Right lobe of liver (tissue), 4 donors: ENCODE data around the gene CTSH.

ENCODE experiments used
- CTCF ChIP-seq, 4 donors: fragments of 200-600 bp in 3 of 4; fragments of 450-650 bp in 1 of 4; IDR thresholded peaks; one replicate each; pipeline versions ENCODE4 v1.5.1 to v1.8.0; 2016 to 2022; ENCODE audit warnings: antibody characterized with exemption in 4 of 4, mild to moderate bottlenecking in 2 of 4
- POLR2A ChIP-seq: fragments of 450-650 bp; IDR thresholded peaks from one replicate; pipeline ENCODE4 v1.6.1; 2017; ENCODE audit warnings: antibody characterized with exemption, mild to moderate bottlenecking
- donor health status: DM: no; HTN: no; CAD: no.
- donor health status: DM: no; HTN: no; CAD: no.
- donor health status: DM: no; HTN: yes; CAD: no.

DNA sequence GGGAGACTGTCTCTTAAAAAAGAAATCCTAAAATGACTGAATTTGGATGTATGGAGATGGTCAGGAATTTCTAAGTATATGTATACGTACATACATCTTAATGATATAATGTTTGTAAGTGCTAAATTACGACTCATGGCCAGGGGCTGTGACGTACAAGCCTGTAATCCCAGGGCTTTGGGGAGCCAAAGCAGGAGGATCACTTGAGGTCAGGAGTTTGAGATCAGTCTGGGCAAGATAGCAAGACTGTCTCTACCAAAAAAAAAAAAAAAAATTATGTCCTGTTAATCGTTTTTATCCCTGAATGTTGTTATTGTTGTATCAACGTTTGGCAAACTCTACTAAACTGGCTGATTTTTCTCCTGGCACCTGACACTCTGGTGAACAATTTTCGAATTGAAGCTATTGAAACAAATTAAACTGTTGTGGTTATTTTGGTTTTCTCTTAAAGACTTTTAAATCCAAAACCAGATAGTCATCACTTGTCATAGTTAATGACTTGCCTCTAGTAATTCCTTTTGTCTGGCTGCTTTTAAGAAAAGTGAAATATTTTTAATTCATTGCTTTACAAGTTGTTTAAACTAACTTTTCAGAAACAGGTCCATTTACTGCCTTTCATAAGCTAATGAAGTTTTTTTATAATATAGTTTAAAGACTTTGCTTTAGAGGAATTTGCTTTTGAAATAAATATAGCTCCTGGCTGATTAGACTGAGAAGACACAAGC, 65.2 kb downstream of the CTSH start:
- TF ChIP-seq CTCF (IDR thresholded peaks at IDR 0.05) (no peak), POLR2A (no peak)
